HepG2 (cell line): ENCODE data around the gene TMEM14C. TPM values are rescaled to one million over a fixed set of nuclear protein-coding genes. Genes with fewer than 3 reads are reported as not detected.
A peak's percentile ranks its signal among the peaks of the same experiment; 100 is the strongest.

Experiments
- ATAC-seq: fragments of 200-7000 bp; cut with Tn5 transposase; 3 replicates; pipeline ENCODE4 v1.9.1; 2020; ENCODE audit warnings: mild to moderate bottlenecking, moderate library complexity
- Bru-seq: library from RNA; stranded (reverse); fragments of 400-500 nt; gene quantifications from one replicate; lab custom pipeline; 2021; lab: Mats Ljungman, UMichigan
- BruChase-seq, 2 experiments: library from RNA; stranded (reverse); fragments of 400-500 nt; gene quantifications; one replicate each; lab custom pipeline; 2021; lab: Mats Ljungman, UMichigan
- BruUV-seq: library from RNA; stranded (reverse); fragments of 400-500 nt; replicated peaks from 2 replicates; lab custom pipeline; 2021; lab: Mats Ljungman, UMichigan
- CTCF ChIA-PET: fragments of 300-600 bp; formaldehyde crosslinking; extraction: SDS; loops from one replicate; lab custom pipeline; 2021; ENCODE audit warnings: low total read pairs, inconsistent platforms, low intra/inter-chr PET ratio; lab: Yijun Ruan, JAX
- POLR2A ChIA-PET: fragments of 350-600 bp; sonication (Branson Sonifier 250); formaldehyde crosslinking; loops from one replicate; lab custom pipeline; 2020; ENCODE audit warnings: antibody characterized with exemption, inconsistent platforms; lab: Yijun Ruan, JAX
- DNase-seq: peaks from one replicate; pipeline ENCODE4 v3.0.0-alpha.2; 2015; ENCODE audit warnings: low spot score
- FAIRE-seq: peaks from 3 replicates; lab custom pipeline; 2011; peaks lifted over from hg19 to GRCh38; lab: Jason Lieb, UNC
- H2AFZ ChIP-seq: one replicate; pipeline ENCODE4 v1.6.1; 2011; ENCODE audit warnings: low read length, inconsistent platforms
- H3K27ac ChIP-seq: fragments of 300-600 bp; 3 replicates; pipeline ENCODE4 v1.8.0; 2011; ENCODE audit warnings: mixed run types, mild to moderate bottlenecking, mixed read lengths, low read length, inconsistent platforms; ENCODE audit not compliant: insufficient read depth; ENCODE audit errors: extremely low read length
- H3K27me3 ChIP-seq, 2 experiments: fragments of 200-600 bp in 1 of 2; 2 replicates in 1 of 2; 3 replicates in 1 of 2; pipeline versions ENCODE4 v1.6.0 to v1.8.0; 2011; ENCODE audit warnings: low read length in 2 of 2, mild to moderate bottlenecking in 2 of 2, moderate library complexity in 2 of 2, inconsistent platforms in 1 of 2; ENCODE audit not compliant: insufficient read depth in 2 of 2, control insufficient read depth in 1 of 2
- H3K36me3 ChIP-seq, 2 experiments: fragments of 200-600 bp in 1 of 2; replicated peaks in 1 of 2; 2 replicates in 1 of 2; 3 replicates in 1 of 2; pipeline versions ENCODE4 v1.5.1 to v1.8.0; 2011; ENCODE audit warnings: low read length in 2 of 2, inconsistent platforms in 1 of 2; ENCODE audit not compliant: insufficient read depth in 2 of 2, control insufficient read depth in 1 of 2
- H3K4me1 ChIP-seq: 2 replicates; pipeline ENCODE4 v1.5.1; 2012; ENCODE audit warnings: low read length, inconsistent platforms; ENCODE audit not compliant: insufficient read depth
- H3K4me2 ChIP-seq: 2 replicates; pipeline ENCODE4 v1.6.0; 2011; ENCODE audit warnings: low read depth, low read length, inconsistent platforms
- H3K4me3 ChIP-seq, 3 experiments: fragments of 200-600 bp in 1 of 3; sonication (generic), shearing (Covaris generic) in 1 of 3; replicated peaks in 1 of 3; 2 replicates each; pipeline ENCODE4 v1.5.1; 2011 to 2016; ENCODE audit warnings: low read length in 3 of 3, inconsistent platforms in 2 of 3, low read depth in 2 of 3, mild to moderate bottlenecking in 2 of 3, control low read depth in 1 of 3, mixed read lengths in 1 of 3; ENCODE audit not compliant: insufficient read depth in 1 of 3
- H3K79me2 ChIP-seq: one replicate; pipeline ENCODE4 v1.6.1; 2011; ENCODE audit warnings: low read length, inconsistent platforms; ENCODE audit not compliant: insufficient read depth
- H3K9ac ChIP-seq: 2 replicates; pipeline ENCODE4 v1.6.0; 2011; ENCODE audit warnings: mild to moderate bottlenecking, low read depth, low read length, inconsistent platforms; ENCODE audit not compliant: insufficient read depth
- H3K9me3 ChIP-seq: 2 replicates; pipeline ENCODE4 v1.5.1; 2012; ENCODE audit warnings: mild to moderate bottlenecking, low read length
- H4K20me1 ChIP-seq: 2 replicates; pipeline ENCODE4 v1.6.0; 2011; ENCODE audit warnings: inconsistent platforms, mild to moderate bottlenecking, low read length, moderate library complexity; ENCODE audit not compliant: insufficient read depth
- HNRNPUL1 ChIP-seq: fragments of 200-400 bp; formaldehyde crosslinking; IDR thresholded peaks from 2 replicates; pipeline ENCODE4 v1.6.1; 2017; ENCODE audit warnings: low read depth, mild to moderate bottlenecking, low read length, moderate library complexity
- NFAT5 ChIP-seq: sonication (generic); formaldehyde crosslinking; IDR thresholded peaks from 2 replicates; pipeline ENCODE4 v1.4.0; 2020; ENCODE audit warnings: missing genetic modification reagents
- ZBTB8A ChIP-seq: sonication (generic); formaldehyde crosslinking; IDR thresholded peaks from 2 replicates; pipeline ENCODE4 v1.4.0; 2020; ENCODE audit warnings: mild to moderate bottlenecking, low read depth, missing genetic modification reagents, borderline replicate concordance
- ZNF124 ChIP-seq: sonication (generic); formaldehyde crosslinking; IDR thresholded peaks from 2 replicates; pipeline ENCODE4 v1.4.0; 2020; ENCODE audit warnings: missing genetic modification reagents
- WGBS: methylation state at CpG from one replicate; pipeline ENCODE4 v1.1.6; 2017; ENCODE audit warnings: low lambda C conversion rate; 5-methylcytosine and 5-hydroxymethylcytosine counted together
- in situ Hi-C: cut with HindIII; loops from 2 replicates; pipeline ENCODE4 v1.10.0; 2017; ENCODE audit warnings: low pct_unique_long_range_greater_than_20kb; ENCODE audit not compliant: extremely low pct_ligation_motif_present
- intact Hi-C: fragments of 100-400 bp; cut with micrococcal nuclease; formaldehyde crosslinking; loops from one replicate; pipeline ENCODE4 v1.10.0; 2022; ENCODE audit not compliant: unreplicated experiment
- long read RNA-seq, 2 experiments: library from RNA in 1 of 2; library from polyadenylated mRNA in 1 of 2; stranded (forward) in 1 of 2; unstranded in 1 of 2; transcript quantifications; one replicate each; pipeline ENCODE4 v2.0.0, GENCODE V29; 2019 to 2022
- polyA minus RNA-seq, 3 experiments: library from RNA; depleted of rRNA, polyadenylated mRNA; stranded (reverse); fragments of >200 nt; gene quantifications; 2 replicates each; pipeline ENCODE4 v1.2.3, GENCODE V29; 2011; ENCODE audit warnings: low replicate concordance in 1 of 3
- polyA plus RNA-seq, 8 experiments: library from polyadenylated mRNA; depleted of rRNA in 3 of 8; stranded (reverse) in 7 of 8; unstranded in 1 of 8; fragments of >200 nt; fragmentation: Illumina TruSeq in 4 of 8; extraction: Trizol in 4 of 8; gene quantifications; 2 replicates each; pipeline versions ENCODE4 v1.2.1 to v1.2.3, GENCODE V29; 2011 to 2016; ENCODE audit warnings: low read depth in 4 of 8, missing spikeins in 1 of 8, mixed read lengths in 1 of 8; ENCODE audit not compliant: insufficient read depth in 1 of 8
- total RNA-seq, 5 experiments: library from RNA; depleted of rRNA; stranded (reverse); fragments of >200 nt; fragmentation: Illumina TruSeq; extraction: Trizol; gene quantifications; 2 replicates each; pipeline ENCODE4 v1.2.3, GENCODE V29; 2016; ENCODE audit warnings: low read depth in 1 of 5
- TF ChIP-seq, protein P1 (sequence below): sonication (generic); formaldehyde crosslinking; conservative IDR thresholded peaks from 2 replicates; pipeline ENCODE4 v1.4.0; 2020; ENCODE audit warnings: missing genetic modification reagents

TMEM14C gene
- total RNA-seq (2016; rRNA removed; fragmentation: Illumina TruSeq; extraction: Trizol) (163 and 184 TPM in 2 replicates), polyA plus RNA-seq (2011; rRNA removed) (157 and 184 TPM in 2 replicates), polyA minus RNA-seq (2011; rRNA and poly(A)+ RNA removed; ENCODE audit: low replicate concordance) (101 and 129 TPM in 2 replicates), Bru-seq, nascent RNA (percentile 89 among the genes with signal in this experiment), BruChase-seq, experiment 1, labeled RNA remaining after a 6-hour chase (percentile 90 among the genes with signal in this experiment), BruChase-seq, experiment 2, labeled RNA remaining after a 2-hour chase (percentile 84 among the genes with signal in this experiment)
- total RNA-seq (2016; cell fraction: cytosol; rRNA removed; fragmentation: Illumina TruSeq; extraction: Trizol; ENCODE audit: low read depth) = 87.4 and 106 TPM in 2 replicates
- total RNA-seq (2016; cell fraction: insoluble cytoplasmic fraction; rRNA removed; fragmentation: Illumina TruSeq; extraction: Trizol) = 172 and 188 TPM in 2 replicates
- 122 and 141 TPM in 2 replicates for total RNA-seq (2016; cell fraction: membrane; rRNA removed; fragmentation: Illumina TruSeq; extraction: Trizol)
- total RNA-seq (2016; cell fraction: nucleus; rRNA removed; fragmentation: Illumina TruSeq; extraction: Trizol) = 137 and 149 TPM in 2 replicates
- polyA plus RNA-seq (2011; cell fraction: cytosol; rRNA removed) = 179 and 195 TPM in 2 replicates
- 50.7 TPM in 2 replicates for polyA plus RNA-seq (2011; cell fraction: nucleus; rRNA removed)
- polyA plus RNA-seq (2012) = 127 and 151 TPM in 2 replicates
- 93.8 and 119 TPM in 2 replicates for polyA plus RNA-seq (2016; cell fraction: cytosol; fragmentation: Illumina TruSeq; extraction: Trizol; ENCODE audit: low read depth)
- polyA plus RNA-seq (2016; cell fraction: insoluble cytoplasmic fraction; fragmentation: Illumina TruSeq; extraction: Trizol; ENCODE audit: low read depth) = 155 and 169 TPM in 2 replicates
- 116 and 139 TPM in 2 replicates for polyA plus RNA-seq (2016; cell fraction: membrane; fragmentation: Illumina TruSeq; extraction: Trizol; ENCODE audit: low read depth)
- polyA plus RNA-seq (2016; cell fraction: nucleus; fragmentation: Illumina TruSeq; extraction: Trizol; ENCODE audit: insufficient read depth, low read depth) = 215 and 223 TPM in 2 replicates
- 36.3 and 44.5 TPM in 2 replicates for polyA minus RNA-seq (2011; cell fraction: cytosol; rRNA and poly(A)+ RNA removed)
- 24.2 and 24.3 TPM in 2 replicates for polyA minus RNA-seq (2011; cell fraction: nucleus; rRNA and poly(A)+ RNA removed)
- long read RNA-seq, experiment 1, transcript TMEM14C-201 (6 exons, 1,113 nt) = major isoform, 144 of 168 reads
- long read RNA-seq, experiment 1, transcript TMEM14C-205 (6 exons, 1,177 nt) = minor isoform, 6 of 168 reads
- long read RNA-seq, experiment 1, partial matches to known transcripts = 2 of 168 reads
- long read RNA-seq, experiment 1, other reads (novel, unspliced or antisense) = 12 of 168 reads
- long read RNA-seq, experiment 2, transcript TMEM14C-201 (6 exons, 1,113 nt) = major isoform, 203 of 331 reads
- long read RNA-seq, experiment 2, transcript TMEM14C-202 (4 exons, 472 nt) = minor isoform, 8 of 331 reads
- long read RNA-seq, experiment 2, transcript TMEM14C-205 (6 exons, 1,177 nt) = minor isoform, 6 of 331 reads
- long read RNA-seq, experiment 2, partial matches to known transcripts = 78 of 331 reads
- long read RNA-seq, experiment 2, other reads (novel, unspliced or antisense) = 32 of 331 reads

GRCh38 chr6:10722820-10723566, at the start of gene TMEM14C:
TSS of gene TMEM14C (plus strand) at chr6:10723070. CDS start at chr6:10724614, 1,544 bp downstream.
- BruUV-seq = TSS peak; percentile 29
- ATAC-seq (peak; percentile 92), DNase-seq (peak; percentile 99), FAIRE-seq (peak; percentile 57)
- Histone ChIP-seq H3K27me3 (no peaks in the 10 kb centered on the region), H3K27ac (peak within 1 kb of the TSS; percentile 95), H3K4me1 (peaks cover 34% of the 10 kb centered on the region), H3K4me2 (peak within 1 kb of the TSS; percentile 84), H2AFZ (peak within 1 kb of the TSS; percentile 66), H3K9ac (peak within 1 kb of the TSS; percentile 94), H3K36me3 (peaks cover 7 to 17% of the 10 kb centered on the region in 2 experiments), H3K79me2 (peaks cover 25% of the 10 kb centered on the region), H3K9me3 (peaks cover 15% of the 10 kb centered on the region), H3K4me3 (peak within 1 kb of the TSS; percentile 69 to 92 (median 78)), H4K20me1 (no peaks in the 10 kb centered on the region)
- WGBS = under 1% methylated on average over 45 of the region's 55 CpGs
- ChIA-PET CTCF (no interaction called here), POLR2A (interaction anchor here (0.6 to 6.6 kb wide), 18 partner anchors 11 to 479 kb away, joined by 3 to 332 read pairs (median 10); partner anchors contain the start of genes C6orf52, GCNT2, PAK1IP1 and SMIM13)
- intact Hi-C loops (loop anchor here (1.0 to 2.0 kb wide), 7 partner anchors 24 to 343 kb away; partner anchors contain the start of gene TMEM14B), in situ Hi-C loops (no loop called here)
- peak; percentile 92; the same call in 1 of the 2 replicates for TF ChIP-seq ZNF124 (CRISPR knock-in tag)
- TF ChIP-seq NFAT5 = 0 out of 2 replicates have a peak, but pooled peaks have one; percentile 31
- 0 out of 2 replicates have a peak, but pooled peaks have one; percentile 31 for TF ChIP-seq HNRNPUL1
- TF ChIP-seq ZBTB8A (CRISPR knock-in tag) = peak; percentile 88; the same call in 1 of the 2 replicates
- TF ChIP-seq, protein P1, sequence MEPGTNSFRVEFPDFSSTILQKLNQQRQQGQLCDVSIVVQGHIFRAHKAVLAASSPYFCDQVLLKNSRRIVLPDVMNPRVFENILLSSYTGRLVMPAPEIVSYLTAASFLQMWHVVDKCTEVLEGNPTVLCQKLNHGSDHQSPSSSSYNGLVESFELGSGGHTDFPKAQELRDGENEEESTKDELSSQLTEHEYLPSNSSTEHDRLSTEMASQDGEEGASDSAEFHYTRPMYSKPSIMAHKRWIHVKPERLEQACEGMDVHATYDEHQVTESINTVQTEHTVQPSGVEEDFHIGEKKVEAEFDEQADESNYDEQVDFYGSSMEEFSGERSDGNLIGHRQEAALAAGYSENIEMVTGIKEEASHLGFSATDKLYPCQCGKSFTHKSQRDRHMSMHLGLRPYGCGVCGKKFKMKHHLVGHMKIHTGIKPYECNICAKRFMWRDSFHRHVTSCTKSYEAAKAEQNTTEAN = no peak; the same call in 1 of the 2 replicates
